ENCODE measurements around the gene KCNH1.

DNA sequence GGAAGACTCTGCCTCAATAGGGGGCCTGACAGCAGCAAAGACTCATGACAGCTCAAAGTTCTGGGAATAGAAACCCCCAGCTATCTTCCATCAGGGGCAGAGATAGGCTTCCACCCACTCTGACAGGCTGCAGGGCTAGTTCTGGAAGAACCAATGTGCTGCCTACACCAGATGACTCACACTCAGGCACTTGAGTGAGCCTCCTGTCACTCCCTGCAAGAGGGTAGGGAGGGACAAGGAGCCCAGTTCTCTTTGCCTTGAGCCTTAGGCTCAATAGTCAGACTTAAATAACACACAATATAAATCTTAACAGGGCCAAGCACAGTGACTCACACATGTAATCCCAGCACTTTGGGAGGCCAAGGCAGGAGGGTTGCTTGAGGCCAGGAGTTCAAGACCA is 418.9 kb downstream of the KCNH1 start:
- TF ChIP-seq, protein P1, sequence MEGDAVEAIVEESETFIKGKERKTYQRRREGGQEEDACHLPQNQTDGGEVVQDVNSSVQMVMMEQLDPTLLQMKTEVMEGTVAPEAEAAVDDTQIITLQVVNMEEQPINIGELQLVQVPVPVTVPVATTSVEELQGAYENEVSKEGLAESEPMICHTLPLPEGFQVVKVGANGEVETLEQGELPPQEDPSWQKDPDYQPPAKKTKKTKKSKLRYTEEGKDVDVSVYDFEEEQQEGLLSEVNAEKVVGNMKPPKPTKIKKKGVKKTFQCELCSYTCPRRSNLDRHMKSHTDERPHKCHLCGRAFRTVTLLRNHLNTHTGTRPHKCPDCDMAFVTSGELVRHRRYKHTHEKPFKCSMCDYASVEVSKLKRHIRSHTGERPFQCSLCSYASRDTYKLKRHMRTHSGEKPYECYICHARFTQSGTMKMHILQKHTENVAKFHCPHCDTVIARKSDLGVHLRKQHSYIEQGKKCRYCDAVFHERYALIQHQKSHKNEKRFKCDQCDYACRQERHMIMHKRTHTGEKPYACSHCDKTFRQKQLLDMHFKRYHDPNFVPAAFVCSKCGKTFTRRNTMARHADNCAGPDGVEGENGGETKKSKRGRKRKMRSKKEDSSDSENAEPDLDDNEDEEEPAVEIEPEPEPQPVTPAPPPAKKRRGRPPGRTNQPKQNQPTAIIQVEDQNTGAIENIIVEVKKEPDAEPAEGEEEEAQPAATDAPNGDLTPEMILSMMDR (IDR thresholded peaks at IDR 0.05; ENCODE audit: poor library complexity) = no peak
- TF ChIP-seq EZH2 (IDR thresholded peaks at IDR 0.05; ENCODE audit: borderline replicate concordance) = no peak
